HCT116 (cell line): ENCODE data around the gene TRIM68. TPM values are rescaled to one million over a fixed set of nuclear protein-coding genes. Genes with fewer than 3 reads are reported as not detected.

ENCODE experiments used
- ATAC-seq: fragments of 200-7000 bp; cut with Tn5 transposase; 2 replicates; pipeline ENCODE4 v1.9.1; 2020; ENCODE audit warnings: mild to moderate bottlenecking, moderate library complexity
- BruUV-seq: library from RNA; stranded (reverse); fragments of 400-500 nt; replicated peaks from 2 replicates; lab custom pipeline; 2021; lab: Mats Ljungman, UMichigan
- CTCF ChIA-PET: fragments of 300-600 bp; sonication (Branson Sonifier 250); formaldehyde crosslinking; loops from one replicate; lab custom pipeline; 2021; ENCODE audit warnings: antibody characterized with exemption; lab: Charles Lee
- POLR2A ChIA-PET: fragments of 300-600, 350-600 bp; sonication (Branson Sonifier 250); formaldehyde crosslinking; loops from one replicate; lab custom pipeline; 2021; ENCODE audit warnings: antibody characterized with exemption; lab: Charles Lee
- RAD21 ChIA-PET, 2 experiments: fragments of 300-600 bp; sonication (Branson Sonifier 250); formaldehyde crosslinking; loops; one replicate each; lab custom pipeline; 2023; ENCODE audit warnings: low total read pairs in 2 of 2; ENCODE audit not compliant: uncharacterized antibody in 2 of 2, unreplicated experiment in 2 of 2, low non-redundant PET in 1 of 2; lab: Charles Lee
- DNase-seq: peaks from one replicate; pipeline ENCODE4 v3.0.0-alpha.2; 2010; ENCODE audit warnings: low read depth, low spot score
- H2AFZ ChIP-seq: fragments of 200-600 bp; shearing (Covaris generic), sonication (generic); 2 replicates; pipeline ENCODE4 v1.6.1; 2017; ENCODE audit warnings: low read depth, mixed run types, mixed read lengths, antibody characterized with exemption, low read length; ENCODE audit not compliant: poor library complexity, severe bottlenecking
- H3K27ac ChIP-seq: 2 replicates; pipeline ENCODE4 v1.5.1; 2012; ENCODE audit warnings: low read depth, low read length
- H3K27me3 ChIP-seq: fragments of 200-600 bp; sonication (generic); 2 replicates; pipeline ENCODE4 v1.6.1; 2016; ENCODE audit warnings: mixed run types, low read length, mixed read lengths; ENCODE audit not compliant: insufficient read depth
- H3K36me3 ChIP-seq, 2 experiments: fragments of 200-500 bp in 1 of 2; fragments of 200-600 bp in 1 of 2; sonication (Bioruptor generic) in 1 of 2; sonication (generic) in 1 of 2; 2 replicates each; pipeline versions ENCODE4 v1.5.1 to v1.6.1; 2014 to 2016; ENCODE audit warnings: low read length in 2 of 2, inconsistent platforms in 1 of 2, mixed read lengths in 1 of 2, mixed run types in 1 of 2; ENCODE audit not compliant: insufficient read depth in 2 of 2, control insufficient read depth in 1 of 2
- H3K4me1 ChIP-seq, 2 experiments: fragments of 200-600 bp in 1 of 2; sonication (generic) in 1 of 2; 2 replicates each; pipeline versions ENCODE4 v1.5.1 to v1.6.1; 2012 to 2017; ENCODE audit warnings: low read length in 2 of 2, inconsistent platforms in 1 of 2, mild to moderate bottlenecking in 1 of 2, mixed read lengths in 1 of 2, mixed run types in 1 of 2, moderate library complexity in 1 of 2; ENCODE audit not compliant: insufficient read depth in 2 of 2, control insufficient read depth in 1 of 2
- H3K4me2 ChIP-seq: fragments of 200-600 bp; sonication (generic); 2 replicates; pipeline ENCODE4 v1.6.1; 2017; ENCODE audit warnings: mixed run types, low read length, mixed read lengths
- H3K4me3 ChIP-seq, 2 experiments: fragments of 200-600 bp in 1 of 2; sonication (generic) in 1 of 2; replicated peaks in 1 of 2; 2 replicates each; pipeline ENCODE4 v1.5.1; 2011 to 2016; ENCODE audit warnings: low read length in 2 of 2, control low read depth in 1 of 2, low read depth in 1 of 2, mild to moderate bottlenecking in 1 of 2, mixed read lengths in 1 of 2, mixed run types in 1 of 2
- H3K79me2 ChIP-seq: fragments of 200-600 bp; sonication (generic); 2 replicates; pipeline ENCODE4 v1.6.1; 2017; ENCODE audit warnings: mild to moderate bottlenecking, mixed run types, low read length, moderate library complexity, mixed read lengths; ENCODE audit not compliant: insufficient read depth
- H3K9ac ChIP-seq: fragments of 200-600 bp; sonication (generic); 2 replicates; pipeline ENCODE4 v1.6.1; 2016; ENCODE audit warnings: low read length, mixed read lengths
- H3K9me2 ChIP-seq: fragments of 200-600 bp; sonication (generic), shearing (Covaris generic); 2 replicates; pipeline ENCODE4 v1.6.1; 2017; ENCODE audit warnings: mixed run types, mild to moderate bottlenecking, moderate library complexity; ENCODE audit not compliant: insufficient read depth
- H3K9me3 ChIP-seq, 2 experiments: fragments of 200-500 bp in 1 of 2; fragments of 200-600 bp in 1 of 2; sonication (Bioruptor generic) in 1 of 2; sonication (generic) in 1 of 2; 2 replicates each; pipeline ENCODE4 v1.6.1; 2014 to 2017; ENCODE audit warnings: low read length in 2 of 2, mixed read lengths in 2 of 2, inconsistent platforms in 1 of 2, low read depth in 1 of 2, mild to moderate bottlenecking in 1 of 2, mixed run types in 1 of 2, moderate library complexity in 1 of 2; ENCODE audit not compliant: control insufficient read depth in 1 of 2, insufficient read depth in 1 of 2
- H4K20me1 ChIP-seq: fragments of 200-600 bp; sonication (generic), shearing (Covaris generic); 2 replicates; pipeline ENCODE4 v1.6.1; 2017; ENCODE audit warnings: mixed run types, mild to moderate bottlenecking, moderate library complexity; ENCODE audit not compliant: insufficient read depth
- CBX3 ChIP-seq: IDR thresholded peaks from 2 replicates; pipeline ENCODE4 v1.6.1; 2012; ENCODE audit warnings: low read depth
- CEBPB ChIP-seq: IDR thresholded peaks from 2 replicates; pipeline ENCODE4 v1.6.1; 2012; ENCODE audit warnings: low read depth
- EGR1 ChIP-seq: IDR thresholded peaks from 2 replicates; pipeline ENCODE4 v1.6.1; 2012; ENCODE audit warnings: low read depth
- ELF1 ChIP-seq: IDR thresholded peaks from 2 replicates; pipeline ENCODE4 v1.6.1; 2012; ENCODE audit warnings: low read depth, borderline replicate concordance
- EZH2 ChIP-seq: fragments of 200-600 bp; sonication (generic); IDR thresholded peaks from 2 replicates; pipeline ENCODE4 v1.6.1; 2017; ENCODE audit warnings: antibody characterized with exemption, mixed run types
- EZH2phosphoT487 ChIP-seq: fragments of 200-600 bp; IDR thresholded peaks from 2 replicates; pipeline ENCODE4 v1.6.1; 2018; ENCODE audit warnings: antibody characterized with exemption, borderline replicate concordance
- FOSL1 ChIP-seq: IDR thresholded peaks from 2 replicates; pipeline ENCODE4 v1.6.1; 2012; ENCODE audit warnings: low read depth
- JUND ChIP-seq: IDR thresholded peaks from 2 replicates; pipeline ENCODE4 v1.6.1; 2012
- POLR2A ChIP-seq: IDR thresholded peaks from 2 replicates; pipeline ENCODE4 v1.7.0; 2011; ENCODE audit warnings: borderline replicate concordance; ENCODE audit not compliant: insufficient read depth, insufficient read length; ENCODE audit errors: extremely low read depth
- POLR2AphosphoS5 ChIP-seq: IDR thresholded peaks from 2 replicates; pipeline ENCODE4 v1.6.1; 2011; ENCODE audit warnings: mild to moderate bottlenecking, low read depth, low read length, moderate library complexity
- RAD21 ChIP-seq: IDR thresholded peaks from 2 replicates; pipeline ENCODE4 v1.6.1; 2012; ENCODE audit warnings: low read depth, mild to moderate bottlenecking
- SP1 ChIP-seq: IDR thresholded peaks from 2 replicates; pipeline ENCODE4 v1.6.1; 2012; ENCODE audit warnings: low read depth
- SRF ChIP-seq: IDR thresholded peaks from 2 replicates; pipeline ENCODE4 v1.6.1; 2012; ENCODE audit warnings: low read depth
- TCF7L2 ChIP-seq: IDR thresholded peaks from 2 replicates; pipeline ENCODE4 v1.7.0; 2011; ENCODE audit warnings: borderline replicate concordance, inconsistent platforms; ENCODE audit not compliant: insufficient read depth, insufficient read length; ENCODE audit errors: extremely low read depth
- ZNF274 ChIP-seq: fragments of 200-500 bp; sonication (Bioruptor generic); IDR thresholded peaks from 2 replicates; pipeline ENCODE4 v1.6.1; 2014; ENCODE audit warnings: mild to moderate bottlenecking, low read depth, low read length, inconsistent platforms
- intact Hi-C: fragments of 100-400 bp; cut with micrococcal nuclease; formaldehyde crosslinking; loops from 2 replicates; pipeline ENCODE4 v1.10.0; 2022
- total RNA-seq: library from RNA; stranded (reverse); gene quantifications from one replicate; pipeline ENCODE4 v1.2.1, GENCODE V29; 2021; ENCODE audit not compliant: unreplicated experiment
- TF ChIP-seq, protein P1 (sequence below): IDR thresholded peaks from 2 replicates; pipeline ENCODE4 v1.6.1; 2012; ENCODE audit warnings: low read depth
- TF ChIP-seq, protein P2 (sequence below): IDR thresholded peaks from 2 replicates; pipeline ENCODE4 v1.6.1; 2012
- TF ChIP-seq, protein P3 (sequence below), 3 experiments: fragments of 200-600 bp in 1 of 3; sonication (generic) in 1 of 3; IDR thresholded peaks in 2 of 3; conservative IDR thresholded peaks in 1 of 3; 2 replicates each; pipeline ENCODE4 v1.5.1; 2012 to 2017; ENCODE audit warnings: low read depth in 2 of 3, low read length in 2 of 3, antibody characterized with exemption in 1 of 3, borderline replicate concordance in 1 of 3, control low read depth in 1 of 3, mild to moderate bottlenecking in 1 of 3, mixed read lengths in 1 of 3, mixed run types in 1 of 3, moderate library complexity in 1 of 3; ENCODE audit not compliant: insufficient read depth in 1 of 3

TRIM68 gene
- total RNA-seq, 1 experiment from 2014 or later, result 8.3 TPM

DNA sequence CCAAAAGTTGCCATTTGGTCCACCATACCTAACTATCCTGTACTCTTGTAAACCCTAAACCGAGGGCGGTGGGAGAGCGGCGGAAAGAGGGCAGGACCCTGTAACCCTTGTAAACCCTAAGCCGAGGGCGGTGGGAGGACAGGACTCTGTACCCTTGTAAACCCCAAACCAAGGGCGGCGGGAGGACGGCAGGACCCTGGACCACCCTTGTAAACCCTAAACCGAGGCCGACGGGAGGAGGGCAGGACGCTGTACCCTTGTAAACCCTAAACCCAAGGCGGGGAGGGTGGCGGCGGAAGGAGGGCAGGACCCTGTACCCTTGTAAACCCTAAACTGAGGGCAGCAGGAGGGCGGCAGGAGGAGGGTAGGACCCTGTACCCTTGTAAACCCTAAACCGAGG, 39.0 kb downstream of the TRIM68 start:
- ChIA-PET POLR2A (no interaction called here), CTCF (no interaction called here), RAD21 (no interaction called here)
- no peak for ATAC-seq
- no TSS peak for BruUV-seq
- H3K4me1 ChIP-seq, result no peaks in the 10 kb centered on the region
- DNase-seq, result no peak
- H3K27ac ChIP-seq, result no peak overlapping the region
- intact Hi-C loops, result no loop called here
- H3K4me2 ChIP-seq, result no peak overlapping the region
- no peaks in the 10 kb centered on the region for H4K20me1 ChIP-seq
- no peak overlapping the region for H3K4me3 ChIP-seq
- peaks cover 43% of the 10 kb centered on the region; the same call in 1 of the 2 replicates for H3K27me3 ChIP-seq
- H3K36me3 ChIP-seq, result no peaks in the 10 kb centered on the region
- no peaks in the 10 kb centered on the region for H3K9me2 ChIP-seq
- no peak for TF ChIP-seq JUND
- no peak for TF ChIP-seq EZH2phosphoT487
- TF ChIP-seq CBX3, result no peak
- no peak for TF ChIP-seq EGR1
- no peak for TF ChIP-seq ZNF274
- no peak for TF ChIP-seq FOSL1
- no peak for TF ChIP-seq POLR2A
- TF ChIP-seq, protein P1, sequence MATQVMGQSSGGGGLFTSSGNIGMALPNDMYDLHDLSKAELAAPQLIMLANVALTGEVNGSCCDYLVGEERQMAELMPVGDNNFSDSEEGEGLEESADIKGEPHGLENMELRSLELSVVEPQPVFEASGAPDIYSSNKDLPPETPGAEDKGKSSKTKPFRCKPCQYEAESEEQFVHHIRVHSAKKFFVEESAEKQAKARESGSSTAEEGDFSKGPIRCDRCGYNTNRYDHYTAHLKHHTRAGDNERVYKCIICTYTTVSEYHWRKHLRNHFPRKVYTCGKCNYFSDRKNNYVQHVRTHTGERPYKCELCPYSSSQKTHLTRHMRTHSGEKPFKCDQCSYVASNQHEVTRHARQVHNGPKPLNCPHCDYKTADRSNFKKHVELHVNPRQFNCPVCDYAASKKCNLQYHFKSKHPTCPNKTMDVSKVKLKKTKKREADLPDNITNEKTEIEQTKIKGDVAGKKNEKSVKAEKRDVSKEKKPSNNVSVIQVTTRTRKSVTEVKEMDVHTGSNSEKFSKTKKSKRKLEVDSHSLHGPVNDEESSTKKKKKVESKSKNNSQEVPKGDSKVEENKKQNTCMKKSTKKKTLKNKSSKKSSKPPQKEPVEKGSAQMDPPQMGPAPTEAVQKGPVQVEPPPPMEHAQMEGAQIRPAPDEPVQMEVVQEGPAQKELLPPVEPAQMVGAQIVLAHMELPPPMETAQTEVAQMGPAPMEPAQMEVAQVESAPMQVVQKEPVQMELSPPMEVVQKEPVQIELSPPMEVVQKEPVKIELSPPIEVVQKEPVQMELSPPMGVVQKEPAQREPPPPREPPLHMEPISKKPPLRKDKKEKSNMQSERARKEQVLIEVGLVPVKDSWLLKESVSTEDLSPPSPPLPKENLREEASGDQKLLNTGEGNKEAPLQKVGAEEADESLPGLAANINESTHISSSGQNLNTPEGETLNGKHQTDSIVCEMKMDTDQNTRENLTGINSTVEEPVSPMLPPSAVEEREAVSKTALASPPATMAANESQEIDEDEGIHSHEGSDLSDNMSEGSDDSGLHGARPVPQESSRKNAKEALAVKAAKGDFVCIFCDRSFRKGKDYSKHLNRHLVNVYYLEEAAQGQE, result no peak
- no peak for TF ChIP-seq SRF
- no peak for TF ChIP-seq ELF1
- TF ChIP-seq, protein P2, sequence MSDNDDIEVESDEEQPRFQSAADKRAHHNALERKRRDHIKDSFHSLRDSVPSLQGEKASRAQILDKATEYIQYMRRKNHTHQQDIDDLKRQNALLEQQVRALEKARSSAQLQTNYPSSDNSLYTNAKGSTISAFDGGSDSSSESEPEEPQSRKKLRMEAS, result no peak
- TF ChIP-seq, protein P3, sequence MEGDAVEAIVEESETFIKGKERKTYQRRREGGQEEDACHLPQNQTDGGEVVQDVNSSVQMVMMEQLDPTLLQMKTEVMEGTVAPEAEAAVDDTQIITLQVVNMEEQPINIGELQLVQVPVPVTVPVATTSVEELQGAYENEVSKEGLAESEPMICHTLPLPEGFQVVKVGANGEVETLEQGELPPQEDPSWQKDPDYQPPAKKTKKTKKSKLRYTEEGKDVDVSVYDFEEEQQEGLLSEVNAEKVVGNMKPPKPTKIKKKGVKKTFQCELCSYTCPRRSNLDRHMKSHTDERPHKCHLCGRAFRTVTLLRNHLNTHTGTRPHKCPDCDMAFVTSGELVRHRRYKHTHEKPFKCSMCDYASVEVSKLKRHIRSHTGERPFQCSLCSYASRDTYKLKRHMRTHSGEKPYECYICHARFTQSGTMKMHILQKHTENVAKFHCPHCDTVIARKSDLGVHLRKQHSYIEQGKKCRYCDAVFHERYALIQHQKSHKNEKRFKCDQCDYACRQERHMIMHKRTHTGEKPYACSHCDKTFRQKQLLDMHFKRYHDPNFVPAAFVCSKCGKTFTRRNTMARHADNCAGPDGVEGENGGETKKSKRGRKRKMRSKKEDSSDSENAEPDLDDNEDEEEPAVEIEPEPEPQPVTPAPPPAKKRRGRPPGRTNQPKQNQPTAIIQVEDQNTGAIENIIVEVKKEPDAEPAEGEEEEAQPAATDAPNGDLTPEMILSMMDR (IDR thresholded peaks at IDR 0.05 in 2 of 3, conservative IDR thresholded peaks at IDR 0.05 in 1 of 3; ENCODE audit: borderline replicate concordance in 1 of 3, insufficient read depth in 1 of 3, low read depth in 2 of 3, low read length in 2 of 3), result no peak
- TF ChIP-seq SP1, result no peak
- TF ChIP-seq POLR2AphosphoS5, result no peak
- no peak for TF ChIP-seq EZH2
- TF ChIP-seq RAD21, result no peak
- TF ChIP-seq CEBPB, result no peak
- no peak for TF ChIP-seq TCF7L2
- H3K9me3 ChIP-seq, result no peaks in the 10 kb centered on the region
- H3K79me2 ChIP-seq, result no peaks in the 10 kb centered on the region
- no peak overlapping the region for H3K9ac ChIP-seq
- no peak overlapping the region for H2AFZ ChIP-seq
